Endodermal cell (in vitro differentiated cells): Measurements from ENCODE around the gene SERTAD4. TPM values are rescaled to one million over a fixed set of nuclear protein-coding genes. Genes with fewer than 3 reads are reported as not detected.

Experiments used
- DNase-seq: peaks from one replicate; pipeline ENCODE4 v3.0.0-alpha.2; 2017
- H3K27ac ChIP-seq: 2 replicates; pipeline ENCODE4 v1.5.1; 2013; ENCODE audit warnings: mild to moderate bottlenecking, low read depth, low read length, moderate library complexity
- H3K27me3 ChIP-seq: 2 replicates; pipeline ENCODE4 v1.6.1; 2013; ENCODE audit warnings: mild to moderate bottlenecking, low read length, moderate library complexity; ENCODE audit not compliant: insufficient read depth, control insufficient read depth, poor library complexity, severe bottlenecking
- H3K36me3 ChIP-seq: 2 replicates; pipeline ENCODE4 v1.7.0; 2013; ENCODE audit warnings: mild to moderate bottlenecking, low read length, moderate library complexity; ENCODE audit not compliant: control insufficient read depth, insufficient read depth
- H3K4me1 ChIP-seq: one replicate; pipeline ENCODE4 v1.7.0; 2013; ENCODE audit warnings: low read length; ENCODE audit not compliant: control insufficient read depth, insufficient read depth
- H3K4me3 ChIP-seq: 2 replicates; pipeline ENCODE4 v1.5.1; 2013; ENCODE audit warnings: mild to moderate bottlenecking, low read length, moderate library complexity
- H3K9ac ChIP-seq: 2 replicates; pipeline ENCODE4 v1.6.1; 2013; ENCODE audit warnings: mild to moderate bottlenecking, low read length, moderate library complexity; ENCODE audit not compliant: poor library complexity, severe bottlenecking; ENCODE audit errors: extremely low read depth
- H3K9me3 ChIP-seq: 2 replicates; pipeline ENCODE4 v1.6.1; 2013; ENCODE audit warnings: mild to moderate bottlenecking, low read length, moderate library complexity; ENCODE audit not compliant: control insufficient read depth
- H3K27ac Mint-ChIP-seq: 2 replicates; pipeline ENCODE4 v1.8.0; 2020; ENCODE audit warnings: mixed read lengths
- H3K27me3 Mint-ChIP-seq: 2 replicates; pipeline ENCODE4 v1.8.0; 2021; ENCODE audit warnings: mild to moderate bottlenecking, mixed read lengths; ENCODE audit not compliant: insufficient read depth
- H3K36me3 Mint-ChIP-seq: 2 replicates; pipeline ENCODE4 v1.8.0; 2020; ENCODE audit warnings: low read depth, mixed read lengths
- H3K4me1 Mint-ChIP-seq: 2 replicates; pipeline ENCODE4 v1.8.0; 2020; ENCODE audit warnings: mixed read lengths
- H3K4me3 Mint-ChIP-seq: 2 replicates; pipeline ENCODE4 v1.8.0; 2020; ENCODE audit warnings: mild to moderate bottlenecking, moderate library complexity, mixed read lengths
- H3K9me3 Mint-ChIP-seq: 2 replicates; pipeline ENCODE4 v1.8.0; 2020; ENCODE audit warnings: mild to moderate bottlenecking, mixed read lengths
- CTCF ChIP-seq: fragments of 200-600 bp; sonication (generic); conservative IDR thresholded peaks from 2 replicates; pipeline ENCODE4 v1.5.0; 2021; ENCODE audit warnings: antibody characterized with exemption, mild to moderate bottlenecking
- WGBS, 2 experiments: methylation state at CpG; one replicate each; pipeline versions ENCODE4 v1.1.5 to v1.1.7; 2013; ENCODE audit warnings: missing lambda C conversion rate in 2 of 2, mixed read lengths in 1 of 2; ENCODE audit not compliant: insufficient coverage in 1 of 2, insufficient read length in 1 of 2; 5-methylcytosine and 5-hydroxymethylcytosine counted together
- total RNA-seq, 2 donors: library from RNA; stranded (reverse); fragmentation: NEBNext Ultra II Directional in 1 of 2; extraction: Animal tissue kit (Norgen Biotek cat#: 25700) in 1 of 2; gene quantifications; 2 replicates in 1 of 2; 3 replicates in 1 of 2; pipeline ENCODE4 v1.2.1, GENCODE V29; 2021

The SERTAD4 gene
- total RNA-seq, 2 donors from 2014 or later: 0.58 to 1.1 TPM

GRCh38 chr1:210272666-210273065 lies 40.1 kb downstream of the SERTAD4 start:
- H3K36me3 ChIP-seq: no peaks in the 10 kb centered on the region
- 46 to 70% methylated on average over 2 to 6 of the region's 6 CpGs for WGBS, 2 experiments
- H3K27me3 ChIP-seq: no peaks in the 10 kb centered on the region
- TF ChIP-seq CTCF: no peak
- H3K4me3 ChIP-seq: no peak overlapping the region
- H3K27ac Mint-ChIP-seq: no peak overlapping the region
- no peak overlapping the region for H3K4me3 Mint-ChIP-seq
- peaks cover 8% of the 10 kb centered on the region for H3K4me1 Mint-ChIP-seq
- H3K9me3 ChIP-seq: no peaks in the 10 kb centered on the region
- no peaks in the 10 kb centered on the region for H3K9me3 Mint-ChIP-seq
- no peaks in the 10 kb centered on the region for H3K27me3 Mint-ChIP-seq
- peak; percentile 87 for DNase-seq
- no peaks in the 10 kb centered on the region for H3K4me1 ChIP-seq
- no peak overlapping the region for H3K27ac ChIP-seq
- H3K36me3 Mint-ChIP-seq: no peaks in the 10 kb centered on the region
- no peak overlapping the region for H3K9ac ChIP-seq

- no peak overlapping the region for H3K27ac ChIP-seq
- Mint-ChIP-seq H3K36me3 (no peaks in the 10 kb centered on the region), H3K4me3 (no peak overlapping the region), H3K27me3 (no peaks in the 10 kb centered on the region), H3K9me3 (peaks cover 36% of the 10 kb centered on the region), H3K27ac (no peak overlapping the region), H3K4me1 (peaks cover 2% of the 10 kb centered on the region)
- no peak overlapping the region for H3K9ac ChIP-seq
- H3K9me3 ChIP-seq: peaks cover 44% of the 10 kb centered on the region
- WGBS, 2 experiments: 68 to 91% methylated on average over 3 to 5 of the region's 5 CpGs
- H3K36me3 ChIP-seq: no peaks in the 10 kb centered on the region
- no peak for DNase-seq
- TF ChIP-seq CTCF: no peak
- H3K4me1 ChIP-seq: no peaks in the 10 kb centered on the region
- H3K27me3 ChIP-seq: no peaks in the 10 kb centered on the region
- H3K4me3 ChIP-seq: peak overlapping the region; percentile 8
Measured at GRCh38 chr1:210280221-210280620, 47.6 kb downstream of the SERTAD4 start.

- H3K27ac Mint-ChIP-seq: no peak overlapping the region
- Histone ChIP-seq H3K36me3 (no peaks in the 10 kb centered on the region), H3K9me3 (no peaks in the 10 kb centered on the region), H3K27ac (no peak overlapping the region), H3K4me3 (no peak overlapping the region), H3K4me1 (peaks cover 4% of the 10 kb centered on the region), H3K27me3 (peaks cover 9% of the 10 kb centered on the region), H3K9ac (no peak overlapping the region)
- H3K27me3 Mint-ChIP-seq: peaks cover 13% of the 10 kb centered on the region
- 89 to 90% methylated on average over 3 to 4 of the region's 4 CpGs for WGBS, 2 experiments
- no peaks in the 10 kb centered on the region for H3K36me3 Mint-ChIP-seq
- no peak for TF ChIP-seq CTCF
- no peak for DNase-seq
- H3K9me3 Mint-ChIP-seq: peaks cover 2% of the 10 kb centered on the region
- peaks cover 15% of the 10 kb centered on the region for H3K4me1 Mint-ChIP-seq
- H3K4me3 Mint-ChIP-seq: no peak overlapping the region
Measured at GRCh38 chr1:210288116-210288515, 55.5 kb downstream of the SERTAD4 start.
